Measurements from ENCODE around the gene PRDX2. TPM values are rescaled to one million over a fixed set of nuclear protein-coding genes. Genes with fewer than 3 reads are reported as not detected.

Gene PRDX2
- total RNA-seq, 2 experiments from 2014 or later, result 274 to 288 TPM

- DNase-seq, result no peak
- ChIA-PET CTCF (interaction anchor here (1.2 to 2.6 kb wide), 3 partner anchors 8 to 15 kb away, joined by 3 to 22 read pairs (median 6); no protein-coding TSS in a partner anchor), POLR2A (no interaction called here)
- H3K36me3 Mint-ChIP-seq (ENCODE audit: low read depth), result peaks cover 7% of the 10 kb centered on the region
- H3K27ac Mint-ChIP-seq, result peak overlapping the region; percentile 76
- H3K4me1 Mint-ChIP-seq, result peaks cover 34% of the 10 kb centered on the region
- H3K4me3 Mint-ChIP-seq, result peak overlapping the region; percentile 84
- H3K27me3 Mint-ChIP-seq, result no peaks in the 10 kb centered on the region
- H3K9me3 Mint-ChIP-seq, result no peaks in the 10 kb centered on the region
Observed at GRCh38 chr19:12788042-12788681, 13.4 kb downstream of the PRDX2 start.

DNA sequence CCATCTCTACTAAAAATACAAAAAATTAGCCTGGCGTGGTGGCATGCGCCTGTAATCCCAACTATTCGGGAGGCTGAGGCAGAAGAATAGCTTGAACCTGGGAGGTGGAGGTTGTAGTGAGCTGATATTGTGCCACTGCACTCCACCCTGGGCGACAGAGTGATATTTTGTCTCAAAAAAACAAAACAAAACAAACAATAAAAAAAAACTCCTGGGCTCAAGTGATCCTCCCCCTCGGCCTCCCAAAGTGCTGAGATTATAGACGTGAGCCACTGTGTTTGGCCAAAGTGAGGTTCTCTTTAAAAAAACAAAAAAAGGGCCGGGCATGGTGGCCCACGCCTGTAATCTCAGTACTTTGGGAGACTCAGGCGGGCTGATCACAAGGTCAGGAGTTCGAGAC is 14.1 kb downstream of the PRDX2 start:
- peaks cover 2% of the 10 kb centered on the region for H3K36me3 Mint-ChIP-seq (ENCODE audit: low read depth)
- peaks cover 35% of the 10 kb centered on the region for H3K4me1 Mint-ChIP-seq
- no peak for DNase-seq
- H3K4me3 Mint-ChIP-seq, result no peak overlapping the region
- ChIA-PET CTCF (interaction anchor here (0.6 to 2.6 kb wide), 6 partner anchors 9 to 51 kb away, joined by 3 to 22 read pairs (median 5); no protein-coding TSS in a partner anchor), POLR2A (no interaction called here)
- H3K27me3 Mint-ChIP-seq, result no peaks in the 10 kb centered on the region
- peak overlapping the region; percentile 67 for H3K27ac Mint-ChIP-seq
- H3K9me3 Mint-ChIP-seq, result no peaks in the 10 kb centered on the region

DNA sequence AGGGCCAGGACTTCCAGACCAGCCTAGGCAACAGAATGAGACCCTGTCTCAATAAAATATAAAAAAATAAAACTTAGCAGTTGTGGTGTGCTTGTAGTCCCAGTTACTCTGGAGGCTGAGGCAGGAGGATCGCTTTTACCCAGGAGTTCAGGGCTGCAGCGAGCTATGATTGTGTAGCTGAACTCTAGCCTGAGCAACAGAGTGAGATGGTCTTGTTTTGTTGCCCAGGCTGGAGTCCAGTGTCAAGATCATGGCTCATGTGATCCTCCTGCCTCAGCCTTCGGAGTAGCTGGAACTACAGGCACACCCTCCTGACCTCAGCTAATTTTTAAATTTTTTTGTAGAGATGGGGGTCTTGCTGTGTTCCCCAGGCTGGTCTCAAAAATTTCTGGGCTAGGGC is 14.6 kb downstream of the PRDX2 start:
- H3K27ac Mint-ChIP-seq, result peak overlapping the region; percentile 67
- POLR2A ChIA-PET, result no interaction called here
- no peak overlapping the region for H3K4me3 Mint-ChIP-seq
- peaks cover 40% of the 10 kb centered on the region for H3K4me1 Mint-ChIP-seq
- DNase-seq, result no peak
- CTCF ChIA-PET, result interaction anchor here (0.6 to 2.4 kb wide), 5 partner anchors 9 to 52 kb away, joined by 3 to 6 read pairs (median 4); no protein-coding TSS in a partner anchor
- H3K9me3 Mint-ChIP-seq, result no peaks in the 10 kb centered on the region
- no peaks in the 10 kb centered on the region for H3K27me3 Mint-ChIP-seq
- H3K36me3 Mint-ChIP-seq (ENCODE audit: low read depth), result no peaks in the 10 kb centered on the region

- H3K4me1 Mint-ChIP-seq, result peaks cover 46% of the 10 kb centered on the region
- H3K27me3 Mint-ChIP-seq, result no peaks in the 10 kb centered on the region
- POLR2A ChIA-PET, result no interaction called here
- H3K27ac Mint-ChIP-seq, result no peak overlapping the region
- H3K9me3 Mint-ChIP-seq, result no peaks in the 10 kb centered on the region
- DNase-seq, result no peak
- H3K4me3 Mint-ChIP-seq, result no peak overlapping the region
- H3K36me3 Mint-ChIP-seq (ENCODE audit: low read depth), result no peaks in the 10 kb centered on the region
- CTCF ChIA-PET, result interaction anchor here (0.8 to 2.4 kb wide), 4 partner anchors 9 to 62 kb away, joined by 3 to 6 read pairs (median 5); no protein-coding TSS in a partner anchor
Observed at GRCh38 chr19:12786141-12786870, 15.3 kb downstream of the PRDX2 start.

DNA sequence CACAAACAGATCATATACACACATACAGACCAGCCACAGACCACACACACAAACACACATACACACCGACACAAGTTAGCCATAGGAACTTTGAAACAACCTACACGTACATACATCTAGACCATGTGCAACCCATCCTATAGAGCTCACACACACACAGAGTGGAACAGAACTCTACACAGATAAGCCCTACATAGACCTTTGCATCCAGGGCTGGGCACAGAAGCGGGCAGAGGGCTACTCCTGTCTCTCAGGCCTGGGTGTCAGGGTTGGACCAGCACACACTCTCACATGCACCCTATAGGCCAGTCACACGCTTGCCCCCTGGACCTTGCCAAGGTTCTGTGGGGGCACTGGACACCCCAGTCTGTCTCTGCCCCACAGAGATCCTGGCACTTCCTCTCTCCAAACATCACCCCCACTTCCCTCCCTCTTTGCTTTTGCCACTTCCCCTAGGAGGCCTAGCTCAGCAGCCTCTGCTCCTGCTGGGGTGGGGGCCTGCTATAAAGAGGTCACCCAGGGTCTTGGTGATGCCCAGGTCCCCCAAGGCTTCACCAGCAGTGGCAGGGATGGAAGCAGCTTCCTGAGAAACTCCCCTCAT is 16.1 kb downstream of the PRDX2 start:
- ChIA-PET CTCF (interaction anchor here (0.8 kb wide), 1 partner anchor 62 kb away, joined by 3 read pairs; no protein-coding TSS in a partner anchor), POLR2A (no interaction called here)
- no peak for DNase-seq
- no peaks in the 10 kb centered on the region for H3K9me3 Mint-ChIP-seq
- no peaks in the 10 kb centered on the region for H3K27me3 Mint-ChIP-seq
- no peak overlapping the region for H3K4me3 Mint-ChIP-seq
- no peaks in the 10 kb centered on the region for H3K36me3 Mint-ChIP-seq (ENCODE audit: low read depth)
- peaks cover 40% of the 10 kb centered on the region for H3K4me1 Mint-ChIP-seq
- no peak overlapping the region for H3K27ac Mint-ChIP-seq

GRCh38 chr19:12784871-12785430 is 16.6 kb downstream of the PRDX2 start:
- no peak overlapping the region for H3K4me3 Mint-ChIP-seq
- POLR2A ChIA-PET, result no interaction called here
- H3K27me3 Mint-ChIP-seq, result no peaks in the 10 kb centered on the region
- no peaks in the 10 kb centered on the region for H3K9me3 Mint-ChIP-seq
- H3K36me3 Mint-ChIP-seq (ENCODE audit: low read depth), result no peaks in the 10 kb centered on the region
- H3K4me1 Mint-ChIP-seq, result peaks cover 39% of the 10 kb centered on the region
- CTCF ChIA-PET, result interaction anchor here (0.8 kb wide), 1 partner anchor 63 kb away, joined by 3 read pairs; no protein-coding TSS in a partner anchor
- H3K27ac Mint-ChIP-seq, result no peak overlapping the region
- DNase-seq, result peak; percentile 54

DNA sequence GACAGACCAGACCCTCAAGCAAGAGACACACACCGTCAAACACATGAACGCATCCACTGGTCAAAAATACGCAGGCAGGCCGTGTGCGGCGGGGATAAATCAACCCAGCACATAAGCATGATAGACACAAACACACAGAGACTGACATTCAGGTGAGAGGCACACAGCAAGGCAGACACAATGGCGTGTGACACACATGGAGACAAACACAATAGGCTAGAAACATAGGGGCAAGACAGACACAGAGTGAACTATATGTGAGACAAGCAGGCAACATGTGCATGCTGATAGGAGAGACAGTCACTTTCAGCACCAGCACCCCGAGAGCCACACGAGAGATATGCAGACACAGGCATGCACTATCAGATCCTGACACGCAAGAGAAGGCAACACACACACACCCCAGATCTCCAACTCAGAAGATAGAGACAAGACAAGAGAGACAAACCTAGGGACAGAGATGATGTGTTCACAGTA is 17.2 kb downstream of the PRDX2 start:
- no peaks in the 10 kb centered on the region for H3K9me3 Mint-ChIP-seq
- no peaks in the 10 kb centered on the region for H3K36me3 Mint-ChIP-seq (ENCODE audit: low read depth)
- H3K4me1 Mint-ChIP-seq, result peaks cover 44% of the 10 kb centered on the region
- CTCF ChIA-PET, result no interaction called here
- H3K27ac Mint-ChIP-seq, result no peak overlapping the region
- H3K27me3 Mint-ChIP-seq, result no peaks in the 10 kb centered on the region
- peak; percentile 41 for DNase-seq
- POLR2A ChIA-PET, result no interaction called here
- H3K4me3 Mint-ChIP-seq, result no peak overlapping the region

GRCh38 chr19:12783849-12784393 is 17.7 kb downstream of the PRDX2 start:
- Mint-ChIP-seq H3K4me3 (peak overlapping the region; percentile 93), H3K9me3 (no peaks in the 10 kb centered on the region), H3K36me3 (ENCODE audit: low read depth) (no peaks in the 10 kb centered on the region), H3K27ac (no peak overlapping the region), H3K4me1 (peaks cover 44% of the 10 kb centered on the region), H3K27me3 (no peaks in the 10 kb centered on the region)
- ChIA-PET CTCF (interaction anchor here (4.4 kb wide), 1 partner anchor 10 kb away, joined by 65 read pairs; the partner anchor contains the start of gene JUNB), POLR2A (interaction anchor here (2.0 kb wide), 1 partner anchor 8 kb away, joined by 14 read pairs; the partner anchor contains the start of gene JUNB)
- DNase-seq, result no peak

- H3K27ac Mint-ChIP-seq, result no peak overlapping the region
- no peaks in the 10 kb centered on the region for H3K36me3 Mint-ChIP-seq (ENCODE audit: low read depth)
- peak; percentile 49 for DNase-seq
- H3K4me3 Mint-ChIP-seq, result peak overlapping the region; percentile 93
- H3K27me3 Mint-ChIP-seq, result no peaks in the 10 kb centered on the region
- H3K4me1 Mint-ChIP-seq, result peaks cover 45% of the 10 kb centered on the region
- CTCF ChIA-PET, result interaction anchor here (0.9 to 4.4 kb wide), 6 partner anchors 11 to 87 kb away, joined by 3 to 65 read pairs (median 5); partner anchors contain the start of genes FBXW9 and JUNB
- H3K9me3 Mint-ChIP-seq, result no peaks in the 10 kb centered on the region
- POLR2A ChIA-PET, result interaction anchor here (2.0 kb wide), 1 partner anchor 9 kb away, joined by 14 read pairs; the partner anchor contains the start of gene JUNB
Observed at GRCh38 chr19:12783291-12783848, 18.2 kb downstream of the PRDX2 start.

GRCh38 chr19:12782424-12783290 is 18.9 kb downstream of the PRDX2 start:
- Mint-ChIP-seq H3K9me3 (no peaks in the 10 kb centered on the region), H3K27ac (peak overlapping the region; percentile 99), H3K4me3 (peak overlapping the region; percentile 93), H3K27me3 (no peaks in the 10 kb centered on the region), H3K4me1 (peaks cover 45% of the 10 kb centered on the region), H3K36me3 (ENCODE audit: low read depth) (no peaks in the 10 kb centered on the region)
- POLR2A ChIA-PET, result interaction anchor here (2.0 kb wide), 1 partner anchor 10 kb away, joined by 14 read pairs; the partner anchor contains the start of gene JUNB
- CTCF ChIA-PET, result interaction anchor here (0.6 to 4.4 kb wide), 8 partner anchors 12 to 86 kb away, joined by 3 to 65 read pairs (median 4); partner anchors contain the start of genes FBXW9 and JUNB
- peak; percentile 87 for DNase-seq

GRCh38 chr19:12782174-12782423 is 19.5 kb downstream of the PRDX2 start:
- no peak for DNase-seq
- ChIA-PET CTCF (interaction anchor here (0.6 to 4.4 kb wide), 6 partner anchors 12 to 83 kb away, joined by 3 to 65 read pairs (median 4); partner anchors contain the start of gene JUNB), POLR2A (interaction anchor here (2.0 kb wide), 1 partner anchor 10 kb away, joined by 14 read pairs; the partner anchor contains the start of gene JUNB)
- peaks cover 49% of the 10 kb centered on the region for H3K4me1 Mint-ChIP-seq
- H3K27ac Mint-ChIP-seq, result peak overlapping the region; percentile 99
- peak overlapping the region; percentile 93 for H3K4me3 Mint-ChIP-seq
- H3K36me3 Mint-ChIP-seq (ENCODE audit: low read depth), result no peaks in the 10 kb centered on the region
- H3K9me3 Mint-ChIP-seq, result no peaks in the 10 kb centered on the region
- H3K27me3 Mint-ChIP-seq, result no peaks in the 10 kb centered on the region
